HTR-8/SVneo (cell line): ENCODE measurements around the gene CASTOR2.
"Not testable (repeated sequence)": the region's sequence is repeated elsewhere in the genome, so short reads cannot be mapped to it uniquely, and the experiment has no call there.

Source experiments
- DNase-seq: peaks from one replicate; pipeline ENCODE4 v3.0.0; 2011; ENCODE audit warnings: low spot score, mixed read lengths; ENCODE audit not compliant: insufficient read length
- FAIRE-seq: peaks from 2 replicates; lab custom pipeline; 2011; peaks lifted over from hg19 to GRCh38; lab: Jason Lieb, UNC

Gene CASTOR2

DNA sequence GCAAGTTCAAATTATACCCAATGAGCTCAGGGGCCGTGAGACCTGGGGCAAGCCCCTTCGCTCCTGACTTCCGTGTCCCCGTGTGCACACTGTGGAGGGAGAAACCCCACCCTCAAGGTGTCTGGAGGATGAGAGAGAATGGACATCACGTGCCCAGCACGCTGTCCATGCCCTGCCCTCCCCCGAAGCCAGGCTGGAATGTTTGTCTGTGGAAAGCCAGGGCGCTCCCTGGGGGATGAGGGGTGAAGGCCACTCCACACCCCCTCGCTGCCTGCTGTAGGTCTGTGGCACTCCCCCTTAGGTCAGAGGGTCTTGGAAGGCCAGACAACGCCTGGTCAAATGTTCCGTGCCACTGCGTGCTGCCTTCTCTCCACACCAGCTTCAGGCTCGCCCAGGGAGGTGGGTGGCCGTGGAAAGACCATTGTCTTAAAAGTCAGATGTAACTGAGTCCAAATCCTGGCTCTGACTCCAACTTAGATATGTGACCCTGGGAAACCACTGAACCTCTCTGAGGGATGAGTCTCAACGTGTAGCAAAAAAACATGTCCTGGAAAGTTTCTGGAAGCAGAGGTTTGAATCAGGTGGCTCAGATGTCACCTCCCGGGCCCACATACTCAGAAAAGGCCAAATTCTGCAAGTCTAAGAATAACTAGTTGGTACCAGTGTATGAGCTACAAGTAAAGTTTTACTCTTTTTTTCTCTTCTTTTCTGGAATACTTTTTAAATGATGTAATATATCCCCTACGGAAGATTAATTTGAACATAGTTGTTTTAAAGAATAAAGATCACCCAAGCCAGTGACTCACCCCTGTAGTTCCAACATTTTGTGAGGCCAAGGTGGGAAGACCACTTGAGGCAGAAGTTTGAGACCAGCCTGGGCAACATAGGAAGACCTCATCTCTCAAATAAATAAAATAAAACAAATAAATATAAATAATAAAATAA lies 84.2 kb downstream of the CASTOR2 start:
- DNase-seq: no peak
- no peak for FAIRE-seq

- no peak for FAIRE-seq
Observed at GRCh38 chr7:75049817-75050216, 85.3 kb downstream of the CASTOR2 start.

GRCh38 chr7:75050501-75050900 lies 86.0 kb downstream of the CASTOR2 start:
- DNase-seq (no peak), FAIRE-seq (no peak)

More at GRCh38 chr7:75049817-75050216, 85.3 kb downstream of the CASTOR2 start:
- DNase-seq: no peak

GRCh38 chr7:75054744-75055143 lies 90.2 kb downstream of the CASTOR2 start:
- DNase-seq (no peak), FAIRE-seq (no peak)

DNA sequence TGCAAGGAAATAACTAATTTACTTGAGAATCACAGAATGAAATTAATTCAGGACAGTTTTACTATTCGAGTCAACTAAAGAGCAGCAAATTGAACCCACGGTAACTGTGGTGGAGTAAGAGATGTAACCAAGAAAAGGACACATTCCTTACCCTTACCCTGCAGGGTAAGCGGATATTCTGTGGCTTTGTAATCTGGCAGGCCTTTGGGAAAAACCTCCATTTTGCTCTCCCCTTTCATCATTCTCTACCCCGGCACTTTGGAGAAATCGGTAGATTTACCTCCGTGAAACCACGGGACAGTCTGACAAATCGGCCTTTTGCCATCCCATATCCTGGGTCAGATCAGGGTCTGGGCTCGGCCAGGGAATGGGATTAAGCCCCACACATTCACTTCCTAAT lies 90.7 kb downstream of the CASTOR2 start:
- DNase-seq: no peak
- FAIRE-seq: no peak

- no peak for DNase-seq
- FAIRE-seq: no peak
Observed at GRCh38 chr7:75055830-75056772, 91.6 kb downstream of the CASTOR2 start.

GRCh38 chr7:75058406-75058805 lies 93.9 kb downstream of the CASTOR2 start:
- FAIRE-seq: no peak

GRCh38 chr7:75064291-75064690 lies 99.8 kb downstream of the CASTOR2 start:
- DNase-seq: no peak
- no peak for FAIRE-seq

More at GRCh38 chr7:75058406-75058805, 93.9 kb downstream of the CASTOR2 start:
- no peak for DNase-seq

DNA sequence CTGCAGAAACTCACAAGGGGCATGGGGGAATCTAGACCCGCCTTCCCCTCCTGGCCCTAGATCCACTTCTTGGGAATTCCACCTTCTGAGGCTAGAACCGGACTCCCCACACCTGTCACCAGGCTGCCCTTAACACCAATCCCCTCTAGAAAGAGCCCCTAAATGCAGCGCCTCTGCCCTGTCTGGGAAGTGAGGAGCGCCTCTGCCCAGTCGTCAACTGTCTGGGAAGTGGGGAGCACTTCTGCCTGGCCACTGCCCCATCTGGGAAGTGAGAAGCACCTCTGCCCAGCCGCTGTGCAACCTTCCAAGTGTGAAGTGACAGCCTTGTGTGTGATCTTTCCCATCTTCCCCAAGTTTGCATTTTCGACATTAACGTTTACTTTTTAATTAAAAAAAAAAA lies 100.3 kb downstream of the CASTOR2 start:
- no peak for FAIRE-seq
- no peak for DNase-seq

DNA sequence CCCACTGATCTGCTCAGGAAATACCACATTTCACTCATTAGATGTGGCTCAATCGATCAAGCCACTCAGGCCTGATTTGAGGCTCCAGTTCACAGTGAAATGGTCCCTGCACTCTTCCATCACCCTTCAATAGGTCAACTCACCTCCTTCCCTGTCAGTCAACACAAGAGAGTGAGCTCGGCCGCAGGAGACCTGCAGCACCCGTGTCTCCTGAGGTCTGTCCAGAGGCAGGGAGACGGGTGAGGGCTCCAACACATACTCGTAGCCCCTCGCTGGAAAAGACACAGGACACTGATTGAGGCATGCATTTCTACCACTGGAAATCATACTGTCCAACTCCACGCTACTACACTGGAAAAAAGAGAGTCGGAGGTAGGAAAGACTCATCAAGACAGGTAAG lies 102.0 kb downstream of the CASTOR2 start:
- FAIRE-seq: no peak

DNA sequence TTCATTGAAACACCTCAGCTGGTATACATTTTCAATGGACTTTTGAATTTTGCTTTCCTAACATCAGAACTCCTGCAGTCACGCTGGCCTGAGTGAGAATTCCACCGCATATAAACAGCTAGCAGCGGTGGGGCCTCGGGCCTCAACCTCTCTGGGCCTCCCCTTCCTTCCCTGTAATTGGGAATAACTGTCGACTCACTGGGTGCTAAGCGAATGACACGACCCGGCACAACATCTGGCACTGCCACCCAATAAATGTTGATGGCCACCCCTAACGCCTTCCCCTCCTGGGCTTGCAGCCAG lies 108.4 kb downstream of the CASTOR2 start:
- DNase-seq (no peak), FAIRE-seq (no peak)

More for the DNA sequence above, 102.0 kb downstream of the CASTOR2 start:
- no peak for DNase-seq

DNA sequence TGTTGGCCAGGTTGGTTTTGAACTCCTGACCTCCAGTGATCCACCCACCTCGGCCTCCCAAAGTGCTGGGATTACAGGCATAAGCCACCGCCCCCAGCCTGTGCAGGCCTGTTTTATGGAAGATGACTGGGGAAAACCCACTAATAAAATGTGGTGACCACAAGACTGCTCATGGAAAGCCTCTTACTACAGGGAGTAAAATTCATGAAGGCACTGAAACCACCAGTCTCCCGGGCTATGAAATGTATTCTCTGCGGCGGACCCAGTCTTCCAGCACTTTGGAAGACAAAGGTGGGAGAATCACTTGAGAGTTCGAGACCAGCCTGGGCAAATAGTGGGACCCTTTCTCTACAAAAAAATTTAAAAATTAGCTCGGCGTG lies 109.7 kb downstream of the CASTOR2 start:
- FAIRE-seq, DNase-seq: not testable (repeated sequence)
